Stimulated activated CD8-positive, alpha-beta memory T cell treated with anti-CD3 and anti-CD28 coated beads, Interleukin-4, amount 100 ng/mL, for 1 hour (primary cell): ENCODE results near the gene PRDM16.

Source experiments
- DNase-seq, 2 donors: peaks; one replicate each; pipeline ENCODE4 v3.0.0-alpha.2; 2020; ENCODE audit warnings: low read depth in 2 of 2, low spot score in 1 of 2

Gene PRDM16

DNA sequence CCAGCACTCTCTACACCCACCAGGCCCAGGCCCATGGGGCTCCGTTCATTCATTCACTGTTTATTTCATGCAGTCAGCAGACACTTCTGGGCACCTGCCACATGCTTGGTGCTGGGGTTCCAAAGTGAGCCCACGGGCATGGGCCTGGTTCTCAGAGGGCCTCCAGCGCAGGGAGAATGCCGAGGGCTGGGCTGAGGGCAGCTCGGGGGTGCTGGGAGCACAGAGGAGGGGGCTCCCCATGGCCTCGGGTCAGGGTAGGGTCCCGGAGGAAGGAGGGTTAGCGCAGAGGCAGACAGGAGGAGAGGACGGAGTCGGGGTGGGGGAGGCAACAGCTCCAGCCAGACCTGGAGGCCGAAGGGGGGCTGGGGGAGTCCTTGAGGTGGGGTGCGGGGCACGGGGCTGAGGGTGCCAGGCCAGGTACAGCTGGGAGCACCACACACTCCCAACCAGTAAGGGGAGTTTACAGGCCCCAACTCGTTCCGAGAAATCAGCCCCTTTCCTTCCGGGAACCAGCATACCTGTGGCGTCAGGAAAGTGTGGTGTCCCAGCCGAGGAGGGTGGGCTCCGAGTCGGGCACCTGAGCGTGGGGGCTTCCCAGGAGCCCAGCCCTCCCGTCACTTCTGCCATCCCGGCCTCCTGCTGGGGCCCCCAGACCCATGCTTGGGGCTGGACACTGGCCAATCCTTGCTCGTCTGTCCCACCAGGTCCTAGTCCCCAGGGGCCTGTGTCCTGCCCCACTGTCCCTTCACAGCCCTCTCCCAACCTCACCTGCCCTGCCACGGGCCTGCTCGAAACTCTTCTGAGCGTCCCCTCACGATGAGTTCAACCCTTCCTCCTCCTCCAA is 396.3 kb downstream of the PRDM16 start:
- DNase-seq = no peak

DNA sequence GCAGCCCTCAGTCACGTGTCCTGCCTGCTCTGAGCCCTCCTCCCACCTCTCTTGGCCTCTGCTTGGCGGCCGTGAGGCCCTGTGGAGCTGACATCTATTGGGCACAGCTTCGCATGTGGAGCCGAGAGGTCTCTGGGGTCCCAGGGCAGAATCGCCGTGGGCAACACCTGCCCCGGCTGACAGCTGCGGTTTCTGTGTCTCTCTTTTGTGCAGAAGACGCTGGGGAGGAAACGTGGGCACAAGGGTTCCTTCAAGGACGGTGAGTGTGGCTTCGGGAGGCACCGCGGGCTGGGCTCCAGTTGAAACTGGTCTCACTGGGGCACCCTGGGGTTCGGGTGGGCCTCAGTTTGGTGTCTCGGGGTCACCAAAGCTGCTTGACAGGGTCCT is 396.9 kb downstream of the PRDM16 start:
- DNase-seq = no peak

DNA sequence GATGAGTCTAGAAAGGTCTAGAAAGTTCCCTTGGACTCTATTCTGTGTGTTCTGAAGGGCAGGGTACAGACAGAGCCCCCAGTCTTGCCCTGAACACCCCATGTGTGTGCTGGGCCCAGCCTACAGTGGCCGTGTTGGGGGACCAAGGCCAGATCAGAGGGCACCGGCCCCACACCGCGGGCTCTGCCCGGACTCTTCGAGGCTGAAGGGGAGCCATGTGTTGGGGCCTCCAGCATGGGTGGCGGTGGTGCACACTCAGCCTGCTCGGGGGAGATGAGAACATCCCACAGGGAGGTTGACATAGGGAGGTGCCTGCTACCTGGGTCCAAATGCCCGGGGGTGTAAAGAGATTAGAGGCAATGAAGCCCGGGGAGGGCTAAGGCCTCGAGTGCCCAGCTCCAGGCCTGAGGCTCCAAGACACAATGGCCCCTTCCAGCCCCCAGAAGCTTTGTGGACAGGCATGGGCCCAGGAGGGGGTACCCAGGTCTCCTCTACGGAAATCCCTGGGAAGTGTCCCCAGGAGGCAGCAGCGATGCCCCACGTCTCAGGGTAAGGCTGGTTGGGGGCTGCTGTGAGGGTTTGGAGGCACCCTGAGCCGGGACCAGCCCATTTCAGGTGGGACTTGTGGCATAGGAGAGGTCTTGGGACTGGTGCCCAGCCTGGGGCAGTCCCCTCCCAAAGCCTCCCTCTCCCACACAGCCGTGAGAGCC is 397.5 kb downstream of the PRDM16 start:
- no peak for DNase-seq

DNA sequence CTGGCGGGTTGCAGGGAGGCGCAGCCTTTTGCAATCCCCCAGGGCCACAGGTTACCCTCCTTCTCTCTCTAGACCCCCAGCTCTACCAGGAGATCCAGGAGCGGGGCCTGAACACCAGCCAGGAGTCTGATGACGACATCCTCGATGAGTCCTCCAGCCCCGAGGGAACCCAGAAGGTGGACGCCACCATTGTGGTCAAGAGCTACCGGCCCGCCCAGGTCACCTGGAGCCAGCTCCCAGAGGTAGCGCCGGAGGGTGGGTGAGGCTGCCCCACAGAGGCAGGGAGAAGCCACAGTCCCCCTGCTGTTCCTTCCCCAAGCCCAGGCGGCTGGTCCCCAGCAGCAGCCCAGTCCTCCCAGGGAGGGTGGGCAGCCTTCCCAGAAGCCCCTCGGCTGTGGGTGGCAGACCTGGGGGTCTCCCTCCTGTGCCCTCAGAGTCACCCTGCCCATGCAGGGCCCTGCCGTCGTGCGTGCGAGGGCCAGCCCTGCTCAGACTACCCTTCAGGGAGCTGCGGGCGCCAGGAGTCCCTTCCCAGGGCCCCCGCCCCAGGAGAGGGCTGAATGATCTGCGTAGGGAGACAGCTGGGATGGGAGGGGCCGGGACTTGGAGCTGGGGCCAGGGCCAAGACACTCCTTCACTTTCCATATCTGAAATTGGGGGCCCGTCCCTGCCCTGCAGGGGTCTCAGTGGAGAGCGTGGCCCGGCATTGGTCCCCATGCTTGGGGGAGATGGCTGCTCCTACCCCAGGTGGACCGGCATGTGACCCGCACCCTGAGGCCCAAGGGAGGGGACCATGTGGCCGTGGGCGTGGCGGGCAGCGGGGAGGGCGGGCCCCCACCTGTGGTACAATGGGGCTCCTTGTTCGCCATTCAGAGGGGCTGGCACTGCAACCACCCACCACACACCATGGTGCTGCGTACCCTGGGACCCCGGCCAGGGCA is 398.4 kb downstream of the PRDM16 start:
- DNase-seq = no peak

DNA sequence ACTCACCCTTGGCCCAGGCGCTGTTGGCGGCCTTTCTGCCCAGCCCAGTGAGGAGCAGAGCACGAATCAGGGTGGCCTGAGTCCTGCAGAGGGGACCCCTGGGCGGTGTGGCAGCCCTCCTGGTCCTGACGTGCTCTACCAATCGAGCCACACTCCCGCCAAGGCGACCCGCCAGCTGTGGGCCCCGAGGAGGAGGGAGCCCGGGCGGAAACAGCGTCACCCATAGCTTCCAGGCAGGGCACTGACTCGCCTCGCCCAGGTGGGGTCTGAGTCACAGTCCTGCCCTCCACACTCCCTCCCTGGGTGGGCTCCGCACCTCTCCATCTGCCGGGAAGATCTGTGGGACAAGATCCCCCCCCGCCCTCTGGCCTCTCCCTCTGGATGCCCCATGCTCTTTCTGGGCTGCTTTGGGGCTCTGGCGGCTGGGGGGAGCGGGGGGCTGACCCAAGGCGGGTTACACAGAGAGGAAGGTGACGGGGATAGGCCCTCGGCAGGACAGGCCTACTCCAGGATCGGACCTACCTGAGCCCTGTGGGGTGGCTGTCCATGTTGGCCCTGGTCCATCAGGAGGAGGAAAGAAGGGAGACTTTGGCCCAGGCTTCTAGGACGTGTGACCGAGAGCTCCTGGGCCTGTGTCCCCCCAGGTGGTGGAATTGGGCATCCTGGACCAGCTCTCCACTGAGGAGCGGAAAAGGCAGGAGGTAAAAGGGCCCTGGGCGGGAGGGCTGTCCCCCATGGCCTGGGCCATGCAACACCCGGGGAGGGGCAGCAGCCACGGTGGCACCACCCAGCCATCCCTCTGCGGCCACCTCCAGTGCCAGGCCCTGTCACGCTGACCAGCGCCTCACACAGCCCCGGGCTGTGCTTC is 399.5 kb downstream of the PRDM16 start:
- DNase-seq = no peak

DNA sequence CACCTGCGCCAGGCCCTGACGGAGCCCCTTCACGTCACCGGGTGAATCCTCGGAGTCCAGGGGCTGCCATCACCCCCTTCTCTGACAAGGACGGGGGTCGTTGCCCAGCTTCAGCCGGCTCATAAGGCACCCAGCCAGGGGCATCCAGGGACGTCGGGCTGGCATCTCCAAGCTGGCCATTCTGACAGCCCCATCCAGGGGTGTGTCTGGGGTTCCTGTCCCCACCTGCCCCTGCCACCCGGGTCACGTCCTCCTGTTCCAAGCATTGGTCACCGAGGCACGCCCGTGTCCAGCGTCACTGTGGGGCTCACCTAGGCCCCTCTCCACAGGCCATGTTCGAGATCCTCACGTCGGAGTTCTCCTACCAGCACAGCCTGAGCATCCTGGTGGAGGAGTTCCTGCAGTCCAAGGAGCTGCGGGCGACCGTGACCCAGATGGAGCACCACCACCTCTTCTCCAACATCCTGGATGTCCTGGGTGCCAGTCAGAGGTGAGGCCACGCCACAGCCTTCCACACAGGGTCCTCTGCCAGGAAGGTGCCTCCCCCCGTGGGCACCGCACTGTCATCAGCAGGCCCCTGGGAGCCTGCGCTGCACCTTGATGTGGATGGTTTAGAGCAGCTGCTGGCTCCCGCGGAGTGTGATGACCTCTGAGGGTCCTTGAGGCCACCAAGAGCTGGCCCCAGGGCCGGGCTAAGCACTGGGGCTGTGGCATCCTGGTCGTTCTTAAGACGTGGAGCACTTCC is 400.3 kb downstream of the PRDM16 start:
- no peak for DNase-seq

DNA sequence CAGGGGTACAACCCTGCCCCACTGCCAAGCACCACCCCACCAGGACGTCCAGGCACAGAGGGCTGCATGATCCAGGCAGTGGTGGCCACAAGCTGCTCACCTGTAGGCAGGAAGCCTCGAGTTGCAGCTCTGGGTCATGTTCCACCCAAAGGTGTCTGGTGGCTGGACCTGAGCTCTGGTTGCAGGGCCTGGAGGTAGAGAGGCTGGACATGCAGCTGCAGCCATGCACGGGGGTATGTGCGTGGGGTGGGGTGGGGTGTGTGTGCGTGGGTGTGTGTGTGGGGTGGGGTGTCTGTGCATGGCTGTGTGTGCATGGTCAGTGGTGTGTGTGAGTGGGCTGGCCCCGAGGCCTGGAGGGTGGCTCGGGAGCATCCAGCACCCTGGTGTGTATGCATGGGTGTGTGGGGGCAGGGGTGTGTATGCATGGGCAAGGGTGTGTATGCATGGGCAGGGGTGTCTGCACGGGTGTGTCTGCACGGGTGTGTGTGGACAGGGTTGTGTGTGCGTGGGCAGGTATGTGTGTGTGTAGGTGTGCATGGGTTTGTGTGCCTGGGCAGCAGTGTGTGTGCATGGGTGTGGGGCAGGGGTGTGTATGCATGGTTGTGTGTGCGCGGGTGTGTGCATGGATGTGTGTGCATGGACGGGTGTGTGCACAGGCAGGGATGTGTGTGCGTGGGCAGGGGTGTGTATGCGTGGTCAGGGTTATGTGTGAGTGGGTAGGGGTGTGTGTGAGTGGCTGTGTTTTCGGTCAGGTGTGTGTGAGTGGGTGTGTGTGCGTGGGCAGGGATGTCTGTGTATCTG is 401.0 kb downstream of the PRDM16 start:
- DNase-seq = no peak

DNA sequence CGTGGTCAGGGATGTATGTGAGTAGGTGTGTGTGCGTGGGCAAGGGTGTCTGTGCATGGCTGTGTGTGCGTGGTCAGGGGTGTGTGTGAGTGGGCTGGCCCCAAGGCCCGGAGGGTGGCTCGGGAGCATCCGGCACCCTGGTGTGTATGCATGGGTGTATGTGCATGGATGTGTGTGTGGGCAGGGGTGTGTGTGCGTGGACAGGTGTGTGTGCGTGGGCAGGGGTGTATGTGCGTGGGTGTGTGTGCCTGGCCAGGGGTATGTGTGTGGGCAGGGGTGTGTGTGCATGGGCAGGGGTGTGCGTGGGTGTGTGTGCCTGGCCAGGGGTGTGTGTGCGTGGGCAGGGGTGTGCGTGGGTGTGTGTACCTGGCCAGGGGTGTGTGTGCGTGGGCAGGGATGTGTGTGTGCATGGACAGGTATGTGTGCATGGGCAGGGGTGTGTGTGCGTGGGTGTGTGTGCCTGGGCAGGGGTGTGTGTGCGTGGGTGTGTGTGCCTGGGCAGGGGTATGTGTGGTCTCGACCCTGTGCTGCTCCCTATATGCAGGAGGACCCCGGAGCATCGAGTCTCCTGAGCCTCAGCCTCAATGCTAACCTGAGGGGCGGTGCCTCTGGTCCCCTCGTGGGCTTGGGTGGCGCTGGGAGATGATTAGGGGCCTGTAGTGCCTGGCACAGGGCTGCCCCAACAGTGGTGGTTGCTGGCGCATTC is 401.8 kb downstream of the PRDM16 start:
- DNase-seq = no peak

DNA sequence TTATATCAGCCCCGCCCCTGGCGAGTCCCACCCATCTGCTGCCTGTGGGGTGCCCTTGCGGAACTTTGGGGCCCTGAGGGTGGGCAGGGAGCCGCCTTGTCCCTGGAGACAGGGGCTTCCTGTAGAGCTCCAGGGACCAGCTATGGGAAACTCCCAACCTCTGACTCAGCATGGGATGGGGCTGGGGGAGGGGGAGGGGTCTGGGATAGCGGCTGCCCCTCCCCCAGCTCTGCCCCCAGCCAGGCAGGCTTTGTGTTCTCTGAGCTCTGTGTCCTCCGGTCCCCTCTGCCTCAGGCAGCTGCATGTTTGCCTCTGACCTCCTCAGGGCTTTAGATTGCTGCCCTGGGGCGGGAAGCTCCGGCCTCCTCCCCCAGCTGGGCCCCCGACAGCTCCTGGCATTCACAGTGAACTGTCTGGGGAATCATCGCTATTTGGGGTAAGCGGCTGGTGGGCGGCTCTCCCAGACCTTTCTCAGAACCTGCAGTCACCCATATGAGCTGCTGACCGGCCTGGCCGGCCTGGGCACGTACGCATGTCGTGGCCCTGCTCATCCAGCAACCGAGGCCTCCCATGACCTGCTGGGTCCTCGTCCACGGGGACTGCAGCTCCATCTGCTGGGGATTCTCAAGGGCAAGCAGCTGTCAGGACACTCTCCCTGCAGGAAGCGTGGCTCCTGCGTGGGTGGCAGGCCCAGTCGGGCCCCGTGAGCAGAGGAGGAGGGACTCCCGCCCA is 402.5 kb downstream of the PRDM16 start:
- no peak for DNase-seq

DNA sequence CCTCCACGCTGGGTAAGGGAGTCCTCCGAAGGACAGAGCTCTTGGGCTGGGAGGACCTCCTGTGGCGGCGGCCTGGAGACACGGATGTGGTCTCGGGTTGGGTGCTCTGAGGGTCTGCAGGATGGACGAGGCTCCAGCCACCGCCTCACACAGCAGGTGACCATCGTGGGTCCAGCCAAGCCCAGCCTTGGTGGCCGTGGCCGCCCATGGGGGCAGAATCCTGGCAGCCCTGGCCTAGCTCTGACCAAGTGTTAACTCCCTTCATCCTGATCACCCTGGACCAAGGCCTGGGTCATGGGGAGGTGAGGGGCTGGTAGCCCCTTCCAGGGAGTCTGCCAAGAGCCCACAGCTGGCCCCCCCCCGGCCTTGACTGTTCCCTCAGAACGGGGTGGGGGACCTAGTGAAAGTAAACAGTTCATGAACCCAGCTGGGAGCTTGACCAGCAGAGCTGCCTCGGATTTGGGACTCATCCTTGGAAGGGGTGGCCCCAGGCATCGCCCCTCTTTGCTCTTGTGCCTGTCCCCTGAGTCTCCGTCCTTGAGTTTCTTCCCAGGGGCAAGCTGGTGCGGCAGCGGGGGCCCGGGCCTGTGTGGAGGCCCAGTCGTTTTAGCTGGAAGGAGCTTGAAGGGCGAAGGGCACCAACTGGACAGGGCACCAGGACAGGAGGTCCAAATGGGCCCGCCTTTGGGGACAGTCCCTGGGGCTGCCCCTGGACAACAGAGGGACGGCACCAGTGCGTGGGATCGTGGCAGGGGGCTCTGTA is 403.3 kb downstream of the PRDM16 start:
- no peak for DNase-seq

DNA sequence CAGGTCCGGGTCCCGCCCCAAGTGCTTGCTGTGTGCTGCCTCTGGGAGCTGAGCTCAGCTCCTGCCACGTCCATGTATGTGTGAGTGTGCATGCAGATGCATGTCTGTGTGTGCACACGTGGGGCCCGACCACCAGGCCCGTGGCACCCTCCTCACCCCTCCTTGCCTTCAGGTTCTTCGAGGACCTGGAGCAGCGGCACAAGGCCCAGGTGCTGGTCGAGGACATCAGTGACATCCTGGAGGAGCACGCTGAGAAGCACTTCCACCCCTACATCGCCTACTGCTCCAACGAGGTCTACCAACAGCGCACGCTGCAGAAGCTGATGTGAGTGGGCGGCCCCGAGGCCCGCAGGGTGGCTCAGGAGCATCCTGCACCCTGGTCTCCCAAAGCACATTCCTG is 403.9 kb downstream of the PRDM16 start:
- DNase-seq = no peak

DNA sequence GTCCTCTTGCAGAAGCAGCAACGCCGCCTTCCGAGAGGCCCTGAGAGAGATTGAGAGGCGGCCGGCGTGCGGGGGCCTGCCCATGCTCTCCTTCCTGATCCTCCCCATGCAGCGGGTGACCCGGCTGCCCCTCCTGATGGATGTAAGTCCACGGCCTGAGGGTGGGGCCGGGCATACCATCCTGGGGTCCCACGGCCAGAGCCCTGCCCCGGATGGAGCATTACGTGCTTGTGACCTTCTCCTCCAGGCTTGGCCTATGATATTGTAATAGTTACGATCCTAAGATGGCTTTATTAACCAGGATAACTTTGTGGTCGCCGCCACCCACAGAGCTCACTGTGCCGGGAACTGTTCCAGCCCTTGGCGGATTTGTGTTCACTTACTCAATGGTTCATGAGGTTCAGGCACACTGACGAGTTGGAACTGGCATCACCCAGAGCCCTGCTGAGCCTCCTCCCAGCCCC is 404.4 kb downstream of the PRDM16 start:
- no peak for DNase-seq

DNA sequence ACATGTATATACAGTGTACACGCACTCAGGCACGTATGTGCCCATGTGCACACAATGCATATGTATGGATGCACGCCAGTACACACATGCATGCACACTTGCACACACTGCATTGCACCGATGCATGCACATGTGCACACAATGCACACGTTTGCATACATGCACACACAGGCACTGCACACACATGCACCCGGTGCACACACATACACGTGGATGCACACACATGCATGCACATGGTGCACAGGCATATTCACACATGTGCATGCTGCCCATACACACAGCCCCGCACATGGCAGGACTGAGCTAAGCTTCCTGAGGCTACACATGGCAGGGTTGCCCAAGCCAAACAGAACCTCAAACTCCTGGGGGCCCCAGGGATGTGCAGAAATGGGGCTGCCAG is 405.0 kb downstream of the PRDM16 start:
- DNase-seq = no peak

DNA sequence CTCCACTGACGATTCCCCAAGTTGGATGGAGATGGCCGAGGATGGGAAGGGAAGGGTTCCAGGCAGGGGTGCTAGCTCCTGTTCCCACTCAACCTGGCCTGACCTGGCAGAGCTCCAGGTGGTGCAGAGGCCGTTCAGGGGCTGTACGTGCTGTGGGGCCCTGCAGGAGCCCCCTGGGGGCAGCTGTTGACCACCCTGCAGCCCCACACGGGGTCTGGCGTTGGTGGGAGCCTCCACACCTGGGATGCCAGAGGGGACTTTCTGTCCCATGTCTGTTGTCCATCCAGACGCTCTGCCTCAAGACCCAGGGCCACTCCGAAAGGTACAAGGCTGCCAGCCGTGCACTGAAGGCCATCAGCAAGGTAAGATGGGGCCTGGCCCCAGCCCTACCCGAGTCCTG is 405.4 kb downstream of the PRDM16 start:
- DNase-seq = no peak

DNA sequence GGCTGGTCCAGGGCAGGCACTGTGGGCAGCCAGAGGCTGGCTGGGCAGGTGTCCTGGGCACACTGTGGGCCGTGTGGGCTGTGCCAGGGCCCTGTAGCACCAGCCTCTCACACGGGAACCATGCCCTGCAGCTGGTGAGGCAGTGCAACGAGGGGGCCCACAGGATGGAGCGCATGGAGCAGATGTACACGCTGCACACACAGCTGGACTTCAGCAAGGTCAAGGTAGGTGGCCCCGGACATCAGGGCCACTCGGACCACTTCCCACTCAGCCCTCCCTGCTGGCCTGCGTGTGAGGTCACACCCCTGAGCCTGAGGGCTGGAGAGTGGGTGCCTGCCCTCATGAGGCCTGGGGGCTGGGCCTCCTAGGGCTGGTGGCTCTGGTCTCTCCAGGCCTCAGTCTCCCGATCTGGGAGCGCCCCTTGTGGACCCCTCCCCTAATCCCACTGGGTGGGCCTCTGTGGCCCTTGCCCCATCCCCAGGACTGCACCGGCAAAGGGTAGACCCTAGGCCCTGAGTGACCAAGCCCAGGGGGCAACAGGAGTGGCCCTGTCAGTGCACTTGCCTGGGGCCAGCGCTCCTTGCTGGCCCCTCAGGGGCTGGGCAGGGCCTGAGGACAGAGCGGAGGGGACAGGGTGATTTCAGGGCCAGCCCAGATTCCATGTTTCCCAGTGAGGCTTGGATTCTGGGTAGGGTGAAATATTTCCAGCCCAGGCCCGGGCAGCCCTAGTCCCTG is 407.0 kb downstream of the PRDM16 start:
- DNase-seq = no peak

DNA sequence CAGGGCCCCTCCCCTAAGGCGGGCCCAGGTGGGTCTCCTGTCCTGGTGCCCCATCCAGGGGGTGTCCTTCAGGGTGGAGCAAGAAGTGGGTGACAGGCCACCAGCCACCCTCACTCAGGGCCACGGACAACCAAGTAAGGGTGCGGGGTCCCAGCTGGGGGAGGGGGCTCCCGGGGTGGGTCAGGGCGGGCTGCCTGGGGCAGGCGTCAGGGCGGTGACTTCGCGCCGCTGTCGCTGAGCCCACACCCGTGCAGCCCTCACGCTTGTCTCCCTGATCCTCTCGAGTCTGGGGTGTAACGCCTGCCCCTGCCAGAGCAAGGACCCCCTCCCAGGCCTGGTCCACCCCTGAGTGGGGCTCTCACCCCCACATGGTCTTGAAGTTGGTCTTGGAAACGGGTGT is 407.7 kb downstream of the PRDM16 start:
- DNase-seq = no peak
